NOMO-1 treated with DMSO at 0.1 percent for 48 hours (cell line): ENCODE results near the gene CD8B2.
A peak's percentile ranks its signal among the peaks of the same experiment; 100 is the strongest.
"Not testable (repeated sequence)": the region's sequence is repeated elsewhere in the genome, so short reads cannot be mapped to it uniquely, and the experiment has no call there.

Source experiments
- DNase-seq: peaks from one replicate; lab custom pipeline; 2025; ENCODE audit not compliant: unreplicated experiment; lab: John Stamatoyannopoulos, UW

The CD8B2 gene

GRCh38 chr2:106547164-106547903 is 60.2 kb downstream of the CD8B2 start:
- DNase-seq = no peak

GRCh38 chr2:106551417-106552130 is 64.4 kb downstream of the CD8B2 start:
- DNase-seq = no peak

GRCh38 chr2:106552921-106553320 is 65.8 kb downstream of the CD8B2 start:
- DNase-seq = no peak

GRCh38 chr2:106553321-106553720 is 66.2 kb downstream of the CD8B2 start:
- DNase-seq = no peak

GRCh38 chr2:106554411-106554810 is 67.2 kb downstream of the CD8B2 start:
- no peak for DNase-seq

GRCh38 chr2:106555053-106555452 is 67.9 kb downstream of the CD8B2 start:
- no peak for DNase-seq

GRCh38 chr2:106559786-106560185 is 72.6 kb downstream of the CD8B2 start:
- DNase-seq = not testable (repeated sequence)

- DNase-seq = no peak
Observed at GRCh38 chr2:106560773-106561172, 73.6 kb downstream of the CD8B2 start.

- no peak for DNase-seq
Observed at GRCh38 chr2:106561356-106561755, 74.2 kb downstream of the CD8B2 start.

- no peak for DNase-seq
Observed at GRCh38 chr2:106561803-106562202, 74.6 kb downstream of the CD8B2 start.

- no peak for DNase-seq
Observed at GRCh38 chr2:106562268-106563186, 75.4 kb downstream of the CD8B2 start.

GRCh38 chr2:106563195-106563594 is 76.0 kb downstream of the CD8B2 start:
- no peak for DNase-seq

- no peak for DNase-seq
Observed at GRCh38 chr2:106565599-106565998, 78.4 kb downstream of the CD8B2 start.

GRCh38 chr2:106566050-106566449 is 78.9 kb downstream of the CD8B2 start:
- peak; percentile 19 for DNase-seq

- not testable (repeated sequence) for DNase-seq
Observed at GRCh38 chr2:106566484-106566883, 79.3 kb downstream of the CD8B2 start.

GRCh38 chr2:106570316-106570715 is 83.2 kb downstream of the CD8B2 start:
- DNase-seq = no peak
